PC-9 (cell line): ENCODE results near the gene SYNE1.

Source experiments
- CTCF ChIP-seq: fragments of 200-600 bp; sonication (generic); conservative IDR thresholded peaks from 2 replicates; pipeline ENCODE4 v1.6.1; 2017; ENCODE audit warnings: mixed run types, antibody characterized with exemption, mild to moderate bottlenecking, moderate library complexity
- EZH2 ChIP-seq: fragments of 200-600 bp; sonication (generic); IDR thresholded peaks from 2 replicates; pipeline ENCODE4 v1.8.0; 2017; ENCODE audit warnings: antibody characterized with exemption, low read depth

- TF ChIP-seq CTCF (no peak), EZH2 (no peak)
Observed at GRCh38 chr6:152478377-152479010, 158.7 kb downstream of the SYNE1 start.
